Hematopoietic multipotent progenitor cell treated with erythropoietin and hydrocortisone succinate and interleukin-3 and kit ligand, for 15 days (in vitro differentiated cells): Measurements from ENCODE around the gene RNF144B.
"Not testable (repeated sequence)": the region's sequence is repeated elsewhere in the genome, so short reads cannot be mapped to it uniquely, and the experiment has no call there.

Experiments used
- DNase-seq: peaks from one replicate; pipeline ENCODE4 v3.0.0-alpha.2; 2015; ENCODE audit warnings: low spot score

RNF144B gene

GRCh38 chr6:18371656-18372055, 15.5 kb upstream of the RNF144B start:
- DNase-seq = no peak

- no peak for DNase-seq
Observed at GRCh38 chr6:18380158-18380836, 6.9 kb upstream of the RNF144B start.

GRCh38 chr6:18380851-18381250, 6.3 kb upstream of the RNF144B start:
- DNase-seq = no peak

- DNase-seq = no peak
Observed at GRCh38 chr6:18383441-18383840, 3.7 kb upstream of the RNF144B start.

GRCh38 chr6:18384621-18385020, 2.5 kb upstream of the RNF144B start:
- DNase-seq = no peak

GRCh38 chr6:18386298-18386976, 713 bp upstream of the RNF144B start:
- no peak for DNase-seq

GRCh38 chr6:18388271-18388670, 1.1 kb downstream of the RNF144B start:
- peak; percentile 36 for DNase-seq

- no peak for DNase-seq
Observed at GRCh38 chr6:18388942-18389341, 1.8 kb downstream of the RNF144B start.

GRCh38 chr6:18389479-18389878, 2.3 kb downstream of the RNF144B start:
- no peak for DNase-seq

GRCh38 chr6:18390476-18390875, 3.3 kb downstream of the RNF144B start:
- DNase-seq = no peak

- no peak for DNase-seq
Observed at GRCh38 chr6:18391023-18391422, 3.9 kb downstream of the RNF144B start.

GRCh38 chr6:18392346-18392877, 5.3 kb downstream of the RNF144B start:
- no peak for DNase-seq

GRCh38 chr6:18393698-18394097, 6.5 kb downstream of the RNF144B start:
- no peak for DNase-seq

- DNase-seq = no peak
Observed at GRCh38 chr6:18395177-18395855, 8.2 kb downstream of the RNF144B start.

GRCh38 chr6:18395856-18396197, 8.7 kb downstream of the RNF144B start:
- DNase-seq = no peak

GRCh38 chr6:18397701-18398100, 10.6 kb downstream of the RNF144B start:
- DNase-seq = no peak

- DNase-seq = not testable (repeated sequence)
Observed at GRCh38 chr6:18398225-18398624, 11.1 kb downstream of the RNF144B start.

- DNase-seq = no peak
Observed at GRCh38 chr6:18400831-18401446, 13.8 kb downstream of the RNF144B start.

- DNase-seq = not testable (repeated sequence)
Observed at GRCh38 chr6:18404965-18405364, 17.8 kb downstream of the RNF144B start.

GRCh38 chr6:18405477-18406293, 18.5 kb downstream of the RNF144B start:
- DNase-seq = no peak

- DNase-seq = no peak
Observed at GRCh38 chr6:18406955-18407749, 20.0 kb downstream of the RNF144B start.
